GM18873 (cell line): Measurements from ENCODE around the gene FMOD.

Experiments
- ATAC-seq: cut with Tn5 transposase; IDR thresholded peaks from one replicate; pipeline ENCODE4 v1.9.1; 2021; ENCODE audit warnings: mild to moderate bottlenecking, moderate library complexity, moderate number of reproducible peaks; ENCODE audit not compliant: unreplicated experiment, low FRiP score

The FMOD gene

DNA sequence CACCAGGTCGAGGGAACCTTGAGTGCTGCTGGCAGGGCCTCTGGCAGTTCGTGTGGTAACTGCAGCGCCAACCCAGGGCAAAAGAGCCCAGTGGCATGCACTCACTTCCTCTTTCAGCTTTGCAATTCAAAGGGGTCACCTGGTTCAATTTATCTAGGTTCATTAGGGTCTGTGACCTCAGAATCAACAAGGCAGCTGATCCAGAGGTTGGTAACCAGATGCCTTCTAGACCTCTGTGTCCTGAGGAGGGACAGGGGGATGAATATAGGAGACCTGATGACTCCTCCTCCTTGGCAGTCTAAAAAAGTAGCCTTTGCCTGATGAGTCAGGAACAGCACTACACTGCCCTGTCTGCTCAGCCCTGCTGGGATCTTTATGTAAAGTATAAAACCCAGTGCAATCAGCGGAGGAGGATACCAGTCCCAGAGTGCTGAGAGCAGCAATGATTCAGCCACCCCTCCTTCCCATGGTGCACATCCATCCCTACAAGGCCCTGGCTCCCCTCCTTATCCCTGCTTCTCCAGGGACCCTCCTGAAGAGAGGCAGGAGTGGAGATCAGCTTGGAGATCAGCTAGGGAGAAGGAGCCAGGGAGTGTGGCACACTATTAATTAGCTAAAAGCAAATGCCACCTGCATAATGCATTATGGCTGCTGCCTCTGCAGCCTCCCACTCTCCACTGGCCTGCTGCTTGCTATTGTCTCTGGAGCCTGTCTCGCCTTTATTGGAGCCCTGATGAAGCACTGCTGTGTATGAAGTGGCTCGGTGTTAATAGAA lies 11.2 kb upstream of the FMOD start:
- no peak for ATAC-seq

DNA sequence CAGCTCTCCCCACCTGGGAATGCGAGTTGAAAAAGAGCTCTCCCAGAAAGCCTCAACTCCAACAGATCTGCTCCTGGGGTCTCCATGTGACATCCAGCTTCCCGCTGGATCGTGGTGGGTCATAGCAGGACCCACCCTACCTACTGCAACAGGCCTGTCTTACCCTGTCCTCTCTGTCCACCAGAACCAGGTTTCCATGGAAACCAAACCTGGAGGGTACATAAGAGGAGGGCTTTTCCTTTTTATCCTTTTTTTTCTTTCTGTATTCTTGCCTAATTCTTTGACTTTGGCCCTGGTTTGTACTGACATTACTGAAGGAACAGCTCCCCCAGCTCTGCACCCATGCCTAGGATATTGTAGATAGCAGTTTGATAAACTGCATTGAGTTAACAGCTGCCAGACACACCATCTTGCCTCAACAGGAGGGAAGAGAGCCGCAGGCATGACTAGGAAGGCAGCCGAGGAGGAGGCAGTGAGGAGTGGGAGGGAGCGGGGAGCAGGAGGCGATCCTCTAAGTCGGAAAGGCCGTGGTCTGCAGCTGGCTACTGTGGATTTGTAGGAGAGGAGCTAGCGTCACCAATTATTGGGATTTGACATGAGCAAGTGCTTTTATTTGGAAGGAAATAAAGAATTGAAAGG lies 9.7 kb upstream of the FMOD start:
- ATAC-seq, result no peak

DNA sequence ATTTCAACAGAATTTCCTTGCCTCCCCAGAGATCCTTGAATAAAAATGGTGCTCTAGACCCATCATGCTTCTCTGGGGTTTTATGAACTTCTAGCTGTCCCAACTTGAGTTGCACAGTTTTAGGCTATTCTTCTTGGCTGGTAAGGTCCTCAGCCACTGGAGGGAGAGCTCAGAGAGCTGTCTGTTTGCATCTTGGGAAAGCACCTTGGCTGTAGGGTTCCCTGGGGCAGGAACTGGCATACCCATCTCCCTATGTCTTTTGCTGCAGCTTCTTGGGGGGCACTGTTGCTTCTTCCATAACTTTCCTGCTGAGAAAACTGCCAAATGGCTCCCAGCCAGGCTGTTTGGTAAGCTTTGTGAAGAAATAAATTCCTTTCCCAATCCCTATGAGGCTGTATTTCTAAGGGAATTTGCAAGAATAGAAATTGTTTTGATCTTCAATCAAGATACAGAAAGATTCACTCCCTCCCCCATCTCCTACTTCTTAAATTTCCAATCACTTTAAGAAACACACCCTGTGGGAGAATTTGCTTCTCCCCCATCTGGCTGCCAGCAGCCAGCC lies 8.2 kb upstream of the FMOD start:
- ATAC-seq, result no peak

DNA sequence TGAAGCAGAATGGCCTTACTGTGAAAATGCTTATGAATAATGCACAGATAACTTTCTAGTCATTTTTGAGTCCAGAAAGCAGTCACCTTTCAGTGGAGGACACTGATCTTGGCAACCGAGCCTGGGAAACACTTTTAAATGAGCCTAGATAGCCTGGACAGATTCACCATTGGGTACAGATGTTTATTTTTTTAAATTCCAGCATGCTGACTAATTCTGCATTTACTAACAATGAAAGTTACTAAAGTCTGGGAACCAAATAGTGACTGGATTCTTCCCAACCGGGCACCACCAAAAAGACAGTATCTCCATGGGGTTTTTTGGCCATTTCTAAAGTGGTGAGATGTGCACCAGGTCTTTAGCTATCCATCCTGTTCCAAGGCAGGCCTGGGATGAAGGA lies 3.3 kb upstream of the FMOD start:
- no peak for ATAC-seq

DNA sequence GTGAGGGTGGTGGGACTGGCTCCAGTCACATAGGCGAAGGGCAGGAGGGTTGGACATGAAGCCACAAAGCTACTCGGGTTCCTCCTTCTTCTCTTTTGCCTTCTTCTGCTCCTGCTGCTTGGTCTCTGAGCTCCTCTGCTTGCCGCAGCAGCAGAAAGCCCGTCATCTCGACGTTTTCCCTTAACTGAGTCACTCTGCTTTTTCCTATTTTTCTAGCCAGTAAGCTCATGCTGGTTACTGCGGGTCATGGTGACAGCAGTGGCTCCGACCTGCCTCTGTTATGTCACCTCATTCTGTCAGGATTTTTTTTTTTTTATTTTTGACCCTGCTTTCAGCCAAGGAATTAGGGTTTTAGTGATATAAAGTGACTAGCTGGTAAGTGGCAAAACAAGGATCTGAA lies 2.6 kb upstream of the FMOD start:
- no peak for ATAC-seq

DNA sequence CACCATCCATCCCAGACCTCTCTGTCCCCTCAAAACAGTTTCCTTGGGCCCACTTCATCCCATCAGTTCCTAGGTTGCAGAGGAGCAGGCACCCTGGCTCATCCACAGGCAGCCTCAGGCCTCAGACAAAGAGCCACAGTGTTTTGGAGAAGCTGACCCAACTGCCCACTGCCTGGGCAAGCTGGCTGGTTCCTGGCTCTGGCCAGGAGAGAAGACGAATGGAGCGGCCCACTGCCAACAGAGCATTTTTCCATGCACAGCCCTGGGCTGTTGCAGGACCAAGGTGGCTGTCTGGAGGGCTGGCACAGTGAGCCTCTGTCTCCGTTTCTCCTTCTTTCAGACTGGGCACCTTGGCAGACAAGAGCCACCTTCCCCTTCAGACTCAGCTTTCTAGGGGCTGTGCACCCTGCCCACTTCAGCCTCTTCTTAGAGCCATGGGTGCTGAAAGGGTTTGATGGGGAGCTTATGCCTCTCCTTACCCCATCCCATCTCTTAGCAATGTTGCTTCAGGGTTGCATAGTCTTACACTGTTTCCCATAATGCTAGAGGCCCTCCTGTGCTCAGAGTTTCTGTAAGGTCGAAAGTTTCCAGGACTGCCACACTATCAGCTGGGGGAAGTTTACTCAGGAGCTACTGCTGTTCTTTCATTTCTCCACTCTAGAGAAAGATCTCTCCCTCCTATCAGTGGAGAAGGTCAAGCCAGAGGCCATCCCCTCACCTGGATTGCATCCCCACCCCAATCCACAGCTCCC lies 973 bp downstream of the FMOD start:
- no peak for ATAC-seq

DNA sequence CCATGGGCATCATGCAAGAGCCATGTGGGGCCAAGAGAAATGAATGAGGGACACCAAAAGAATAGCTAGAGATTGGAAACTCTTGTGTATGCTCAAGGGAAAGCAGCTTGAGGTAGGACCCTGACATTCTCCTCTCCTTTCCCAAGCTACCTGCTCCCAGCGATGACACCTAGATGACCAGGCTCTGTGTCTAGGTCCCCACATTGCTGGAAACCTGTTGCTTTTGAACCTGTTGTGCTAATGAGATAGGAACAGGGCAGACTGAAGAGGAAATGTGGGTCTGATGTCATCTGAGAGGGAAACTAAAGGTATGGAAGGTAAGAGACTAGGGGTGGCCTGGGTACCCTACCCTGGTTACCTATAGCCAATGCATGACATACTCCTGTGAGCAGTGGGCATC lies 1.8 kb downstream of the FMOD start:
- no peak for ATAC-seq

DNA sequence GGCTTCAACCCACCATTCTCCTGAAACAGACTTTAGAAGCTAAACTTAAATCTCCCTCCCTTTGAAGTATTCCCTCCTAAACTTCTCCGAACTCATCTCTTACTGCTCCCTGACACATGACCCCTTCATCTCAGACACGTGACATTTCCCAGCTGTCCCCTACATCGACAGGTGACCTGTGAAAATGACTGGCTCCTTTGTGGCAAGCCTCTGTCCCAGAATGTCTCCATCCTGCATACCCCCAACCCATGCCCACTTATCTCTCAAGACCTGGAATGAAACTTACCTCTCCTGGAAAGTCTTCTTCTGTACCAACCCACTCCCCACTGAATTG lies 4.2 kb downstream of the FMOD start:
- no peak for ATAC-seq

DNA sequence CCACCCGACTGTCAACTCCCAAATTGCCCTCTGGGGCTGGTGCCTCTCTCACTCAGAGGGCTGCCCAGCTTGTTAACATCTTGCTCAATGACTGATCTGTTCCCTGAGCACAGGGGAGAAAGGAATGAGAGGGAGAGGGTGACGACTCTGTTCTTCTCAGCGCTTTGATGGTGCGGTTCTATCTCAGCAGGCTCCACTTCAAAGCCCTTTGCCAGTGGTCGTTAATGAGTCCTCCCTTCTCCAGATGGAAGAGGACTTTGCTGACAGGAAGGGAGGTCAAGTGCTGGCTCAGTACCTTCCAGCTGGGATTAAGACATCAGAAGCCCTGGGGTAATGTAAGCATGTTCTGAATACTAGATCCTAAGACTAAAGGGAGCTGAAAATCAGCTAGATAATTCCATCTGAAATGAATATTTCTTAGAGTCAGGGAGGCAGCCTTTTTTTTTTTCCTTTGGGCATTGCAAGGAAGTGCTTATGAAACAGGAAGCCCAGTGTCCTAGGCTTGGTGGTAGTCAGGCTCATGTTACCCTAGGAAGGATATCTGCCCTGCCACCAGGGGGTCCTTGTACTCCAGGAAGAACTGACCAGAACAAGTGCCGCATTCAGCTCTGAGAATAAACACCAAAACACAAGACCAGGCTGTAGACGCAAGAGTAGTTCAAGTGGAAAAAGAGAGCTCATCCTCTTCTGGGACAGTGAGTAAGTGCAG lies 4.7 kb downstream of the FMOD start:
- ATAC-seq, result no peak

DNA sequence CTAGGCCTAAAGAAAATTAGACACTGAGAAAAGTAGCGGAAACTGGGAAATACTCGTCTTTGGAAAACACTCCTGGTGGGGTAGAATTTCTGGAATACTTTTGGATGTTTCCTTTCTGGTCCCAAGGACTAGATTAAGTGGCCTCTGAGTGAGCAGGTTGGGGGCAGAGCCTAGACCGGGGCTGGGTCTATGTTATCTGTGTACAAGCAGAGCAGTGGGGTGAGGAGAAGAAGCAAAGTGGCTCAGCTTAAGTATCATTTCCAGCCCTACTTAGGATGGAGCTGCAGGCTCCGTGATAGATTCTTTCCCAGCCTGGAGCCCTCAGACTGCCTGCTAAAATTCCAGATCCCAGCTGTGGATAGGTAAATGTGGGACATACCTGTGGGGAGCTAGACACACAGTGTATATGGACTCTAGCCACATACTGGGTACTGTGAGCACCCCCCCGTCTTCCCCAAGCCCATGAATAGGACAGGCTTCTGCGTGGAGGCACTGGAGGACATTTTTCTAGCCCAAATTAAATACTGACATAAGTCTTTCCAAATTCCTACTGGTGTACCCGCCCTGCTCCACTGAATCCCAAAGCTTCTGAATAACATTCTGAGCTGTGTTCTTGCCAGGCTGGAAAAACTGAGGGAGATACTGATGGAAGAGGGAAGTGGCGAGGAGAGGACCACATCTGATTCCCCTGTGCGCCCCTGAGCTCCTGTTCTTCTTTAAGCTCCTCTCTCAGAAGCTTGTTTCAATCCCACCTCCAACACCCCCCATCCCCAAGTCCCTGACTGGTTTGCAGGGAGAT lies 6.8 kb downstream of the FMOD start:
- no peak for ATAC-seq

DNA sequence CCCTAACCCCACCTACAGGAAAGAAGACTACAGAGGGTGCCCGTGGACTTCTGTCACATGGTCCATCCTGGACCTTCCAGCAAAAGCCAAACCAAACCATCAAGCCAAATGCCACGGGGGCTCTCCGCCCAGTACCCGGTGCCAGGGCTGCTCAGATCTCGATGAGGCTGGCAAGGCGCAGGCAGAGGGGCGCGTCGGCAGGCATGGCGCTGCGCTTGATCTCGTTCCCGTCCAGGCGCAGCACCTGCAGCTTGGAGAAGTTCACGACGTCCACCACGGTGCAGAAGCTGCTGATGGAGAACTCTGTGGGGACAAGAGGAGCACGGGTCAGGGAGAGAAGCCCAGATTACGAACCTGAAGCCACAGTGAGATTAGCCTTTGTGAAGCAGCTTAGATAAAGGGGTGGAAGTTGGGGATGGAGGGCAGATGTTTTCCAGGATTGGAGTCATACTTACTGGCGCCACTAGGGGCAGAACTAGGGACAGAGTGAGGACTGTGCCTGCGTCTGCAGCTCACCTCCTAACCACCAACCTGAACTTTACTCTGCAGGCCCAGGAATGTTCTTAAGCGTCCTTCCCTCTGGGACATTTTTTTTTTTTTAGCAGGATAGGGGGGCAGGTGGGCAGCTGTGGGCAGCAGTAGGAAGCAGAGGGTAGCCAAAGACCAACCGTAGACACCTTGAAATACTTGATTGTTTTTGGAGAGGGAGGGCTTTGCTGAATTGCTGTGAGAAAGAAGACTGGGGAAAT lies 8.6 kb downstream of the FMOD start:
- no peak for ATAC-seq

DNA sequence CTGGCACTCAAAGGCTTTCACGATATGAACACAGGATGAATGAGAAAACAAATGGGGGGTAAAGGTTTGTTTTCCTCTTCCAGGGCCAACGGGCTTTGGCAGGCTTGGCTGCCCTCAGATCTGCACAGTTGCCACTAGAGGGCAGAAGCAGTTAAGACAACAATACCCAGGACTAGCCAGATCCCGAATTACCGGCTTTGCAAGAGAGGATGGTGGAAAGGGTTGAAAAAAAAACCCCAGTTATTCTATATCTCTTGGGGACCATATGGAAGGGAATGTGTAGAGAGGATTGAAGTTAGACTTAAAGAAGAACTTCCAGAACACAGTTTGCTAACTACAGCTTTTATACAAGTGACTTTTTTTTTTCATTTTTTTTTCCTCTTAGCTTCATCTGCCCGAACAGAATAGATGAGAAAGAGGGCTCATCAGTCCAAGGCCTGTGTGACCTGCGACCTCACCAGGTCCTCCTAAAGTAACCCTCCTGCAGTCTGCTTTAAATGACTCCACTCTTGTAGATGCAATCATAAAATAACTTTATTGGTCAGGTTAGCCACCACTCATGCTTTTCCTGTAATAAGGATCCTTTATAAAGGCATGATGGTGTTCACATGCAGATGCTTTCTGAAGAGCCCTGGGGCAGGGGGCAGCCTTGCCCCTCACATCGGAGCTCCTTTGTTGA lies 10.7 kb downstream of the FMOD start:
- ATAC-seq, result no peak

DNA sequence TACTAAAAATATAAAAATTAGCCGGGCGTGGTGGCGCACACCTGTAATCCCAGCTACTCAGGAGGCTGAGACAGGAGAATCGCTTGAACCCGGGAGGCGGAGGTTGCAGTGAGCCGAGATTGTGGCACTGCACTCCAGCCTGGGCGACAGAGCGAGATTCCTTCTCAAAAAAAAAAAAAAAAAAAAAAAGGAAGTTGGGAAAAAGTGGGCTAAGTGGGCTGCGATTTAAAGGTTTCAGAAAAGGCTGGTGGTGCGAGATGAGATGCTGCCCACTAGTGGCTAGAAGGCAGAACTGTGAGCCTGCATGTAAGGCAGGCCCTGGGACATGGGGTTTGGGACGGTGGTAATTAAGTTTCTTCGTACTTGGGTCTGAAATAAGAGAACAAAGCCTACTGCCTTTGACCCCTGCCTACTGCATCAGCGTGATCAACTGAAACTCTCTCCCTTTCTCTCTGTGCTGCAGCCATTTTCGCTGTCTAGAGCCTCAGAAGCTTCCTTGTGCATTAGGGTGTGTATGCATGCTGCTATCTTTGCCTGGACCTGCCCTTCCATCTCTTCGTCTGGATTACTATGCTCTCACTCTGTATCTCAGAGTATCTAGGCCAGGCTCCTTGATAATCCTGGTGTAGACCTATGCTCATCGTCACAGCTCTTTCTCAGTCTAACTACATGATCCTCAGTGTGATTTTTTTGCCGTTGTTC lies 12.4 kb downstream of the FMOD start:
- no peak for ATAC-seq

DNA sequence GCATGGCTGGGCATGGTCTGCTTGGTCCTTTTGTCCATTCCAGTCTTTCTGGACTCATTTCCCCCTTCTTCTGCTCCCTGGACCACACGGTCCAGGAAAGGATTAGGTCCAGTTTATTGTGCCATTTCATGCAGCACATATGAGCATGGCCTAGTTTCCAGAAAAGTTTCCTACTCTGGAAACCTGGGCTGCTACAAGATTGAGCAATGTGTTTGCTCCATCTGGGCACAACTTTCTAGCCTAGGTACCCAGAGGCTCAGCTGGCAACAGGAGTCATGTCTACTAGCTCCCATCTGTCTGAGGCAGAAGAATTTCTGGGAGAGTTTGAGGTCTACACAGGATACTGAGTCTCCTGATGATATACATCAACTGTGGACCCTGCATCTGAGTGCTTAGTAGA lies 14.8 kb downstream of the FMOD start:
- ATAC-seq, result no peak

DNA sequence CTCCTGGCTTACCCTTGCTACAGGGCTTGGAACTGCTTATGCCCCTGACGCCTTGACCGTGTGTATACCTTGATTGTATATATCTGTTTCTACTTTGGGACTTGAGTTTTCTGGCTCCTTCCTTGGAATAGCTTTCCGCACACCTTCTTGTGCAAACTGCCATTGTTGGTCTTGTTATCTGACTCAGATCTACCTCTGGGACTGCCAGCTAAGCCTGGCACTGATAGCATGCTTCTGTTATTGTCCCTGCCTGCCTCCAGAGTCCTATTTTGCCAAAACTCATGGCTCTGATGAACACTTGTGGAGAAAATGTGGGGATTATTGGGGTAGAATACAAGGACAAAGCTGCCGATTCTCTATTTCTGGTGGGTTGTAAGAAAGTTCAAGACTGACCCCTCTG lies 15.4 kb downstream of the FMOD start:
- no peak for ATAC-seq

DNA sequence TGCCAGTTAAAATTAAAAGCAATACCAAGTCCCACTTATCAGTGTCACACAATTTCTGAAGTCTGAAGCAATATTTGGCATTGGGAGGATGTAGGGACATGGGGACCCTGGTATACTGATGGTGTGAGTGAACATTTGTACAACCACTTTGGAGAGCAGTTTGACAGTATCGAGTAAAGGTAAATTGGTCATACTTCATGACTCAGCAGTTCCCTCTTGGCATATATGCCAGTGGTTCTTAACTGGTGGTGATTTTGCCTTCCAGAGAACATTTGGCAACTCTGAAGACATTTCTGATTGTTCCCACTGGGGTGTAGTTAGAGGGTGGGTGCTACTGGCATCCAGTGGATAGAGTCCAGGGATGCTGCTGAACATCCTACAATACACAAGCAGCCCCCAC lies 19.7 kb downstream of the FMOD start:
- ATAC-seq, result no peak

DNA sequence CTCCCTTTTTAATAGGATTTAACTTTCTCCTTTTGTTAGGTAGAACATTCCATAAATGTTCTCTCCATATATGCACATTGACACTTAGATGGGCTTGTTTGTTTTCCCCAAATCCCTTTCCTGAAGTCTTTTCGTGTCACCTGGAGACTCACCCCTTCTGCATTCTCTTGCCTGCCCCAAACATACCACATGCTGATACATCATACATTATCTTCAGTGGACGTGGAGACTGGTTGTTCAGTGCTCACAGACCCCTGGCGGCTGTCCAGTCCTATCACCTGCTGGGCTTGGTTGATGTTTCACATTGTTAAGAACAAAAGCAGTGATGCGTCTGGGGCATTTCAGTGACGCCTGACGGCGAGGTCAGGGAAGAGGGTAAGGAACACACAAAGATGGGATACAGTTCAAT lies 22.2 kb downstream of the FMOD start:
- ATAC-seq, result no peak
